GM21825 (cell line): ENCODE data around the gene FGF5.
"Not testable (repeated sequence)": the region's sequence is repeated elsewhere in the genome, so short reads cannot be mapped to it uniquely, and the experiment has no call there.

Source experiments
- ATAC-seq: cut with Tn5 transposase; IDR thresholded peaks from one replicate; pipeline ENCODE4 v1.9.1; 2021; ENCODE audit warnings: mild to moderate bottlenecking, moderate library complexity; ENCODE audit not compliant: unreplicated experiment

FGF5 gene

GRCh38 chr4:80294206-80294605 is 27.7 kb downstream of the FGF5 start:
- no peak for ATAC-seq

GRCh38 chr4:80295336-80295735 is 28.9 kb downstream of the FGF5 start:
- ATAC-seq, result no peak

DNA sequence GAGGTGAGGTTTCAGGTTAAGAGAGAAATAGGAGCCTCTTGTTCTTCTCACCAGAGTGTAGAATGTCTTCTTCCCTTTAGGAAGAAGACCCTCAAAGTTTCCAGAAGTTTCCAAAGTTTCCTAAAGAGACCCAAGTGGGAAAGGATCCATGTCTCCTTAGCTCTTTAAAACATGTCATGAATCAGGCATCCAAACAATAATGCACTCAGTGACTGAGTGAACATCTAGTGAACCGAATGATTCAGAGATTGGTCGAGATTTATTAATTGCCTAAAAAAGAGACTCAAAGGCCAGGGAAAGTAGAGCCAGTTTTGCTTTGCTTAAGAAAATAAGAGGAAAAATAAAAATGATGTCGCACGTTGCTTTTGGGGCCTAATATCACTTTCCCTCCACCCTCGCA is 29.4 kb downstream of the FGF5 start:
- ATAC-seq, result no peak

DNA sequence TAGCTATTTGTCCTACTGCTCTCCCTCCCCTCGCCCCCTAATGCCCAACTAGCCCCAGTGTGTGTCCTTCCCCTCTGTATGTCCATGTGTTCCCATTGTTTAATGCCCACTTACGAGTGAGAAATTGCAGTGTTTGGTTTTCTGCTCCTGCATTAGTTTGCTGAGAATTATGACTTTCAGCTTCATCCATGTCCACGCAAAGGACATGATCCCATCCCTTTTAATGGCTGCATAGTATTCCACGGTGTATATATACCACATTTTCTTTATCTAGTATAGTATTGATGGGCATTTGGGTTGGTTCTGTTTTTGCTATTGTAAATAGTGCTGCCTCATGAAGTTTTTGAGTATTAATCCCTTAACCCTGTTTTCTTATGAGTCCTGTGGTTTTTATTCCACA is 35.4 kb downstream of the FGF5 start:
- no peak for ATAC-seq

- no peak for ATAC-seq
Measured at GRCh38 chr4:80302616-80303223, 36.3 kb downstream of the FGF5 start.

DNA sequence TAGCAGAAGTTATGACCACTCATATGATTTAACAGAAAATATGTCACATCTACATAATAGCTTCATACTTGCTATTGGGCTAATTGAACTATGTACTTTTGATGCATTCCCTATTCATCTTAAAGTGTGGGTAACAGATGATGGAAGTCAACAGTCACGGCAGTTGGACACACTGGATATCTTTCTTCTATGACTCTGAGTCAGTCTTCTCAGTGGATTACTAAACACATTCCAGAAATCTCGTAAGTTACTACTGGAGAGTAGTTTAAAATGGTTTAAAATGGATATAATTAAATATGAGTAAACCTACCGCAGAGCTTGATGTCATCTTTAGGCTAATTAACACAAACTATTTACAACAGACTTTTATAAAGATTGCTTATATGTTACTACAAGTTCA is 39.0 kb downstream of the FGF5 start:
- no peak for ATAC-seq

DNA sequence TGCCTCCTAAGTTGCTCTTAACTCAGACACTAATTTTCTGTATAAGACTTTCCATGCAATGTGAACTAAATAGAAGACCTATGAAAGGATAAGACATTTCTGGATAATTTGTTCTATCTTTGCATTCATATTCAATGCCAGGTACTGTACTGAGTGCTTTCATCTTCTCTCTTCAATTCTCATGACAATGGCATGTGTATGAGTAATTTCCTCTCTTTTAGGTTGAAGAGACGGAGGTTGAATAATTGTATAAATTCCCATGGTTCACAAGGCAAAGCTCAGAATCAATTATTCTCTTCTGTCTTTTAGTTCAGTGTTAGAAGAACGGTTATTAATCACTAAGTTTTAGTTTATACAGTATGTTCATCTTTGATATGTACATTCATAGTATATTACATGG is 39.8 kb downstream of the FGF5 start:
- no peak for ATAC-seq

DNA sequence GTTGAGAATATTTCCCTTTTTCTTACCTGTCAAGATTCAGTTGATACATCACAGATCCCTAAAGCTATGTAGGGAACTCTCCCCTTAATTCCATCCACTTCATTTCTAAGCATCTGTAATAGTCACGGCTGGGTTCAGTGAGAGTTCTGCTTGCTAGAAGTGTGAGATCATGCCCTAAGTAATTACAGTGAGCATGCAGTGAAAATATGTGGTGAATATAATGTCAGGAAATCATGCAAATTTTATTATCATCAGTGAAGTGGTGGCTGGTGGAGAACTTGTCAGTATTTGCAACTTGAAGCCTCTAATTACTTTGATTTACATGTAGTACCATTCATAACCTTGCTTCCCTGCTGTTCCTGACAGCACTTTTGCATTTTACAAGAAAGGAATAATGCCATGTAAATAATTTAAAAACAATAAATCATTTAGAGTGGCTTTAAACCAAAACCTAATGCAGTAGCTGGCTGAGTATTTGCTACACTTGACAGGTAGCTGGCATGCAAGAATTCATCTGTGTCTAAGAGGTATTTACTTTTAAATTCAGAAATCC is 40.8 kb downstream of the FGF5 start:
- ATAC-seq, result no peak

DNA sequence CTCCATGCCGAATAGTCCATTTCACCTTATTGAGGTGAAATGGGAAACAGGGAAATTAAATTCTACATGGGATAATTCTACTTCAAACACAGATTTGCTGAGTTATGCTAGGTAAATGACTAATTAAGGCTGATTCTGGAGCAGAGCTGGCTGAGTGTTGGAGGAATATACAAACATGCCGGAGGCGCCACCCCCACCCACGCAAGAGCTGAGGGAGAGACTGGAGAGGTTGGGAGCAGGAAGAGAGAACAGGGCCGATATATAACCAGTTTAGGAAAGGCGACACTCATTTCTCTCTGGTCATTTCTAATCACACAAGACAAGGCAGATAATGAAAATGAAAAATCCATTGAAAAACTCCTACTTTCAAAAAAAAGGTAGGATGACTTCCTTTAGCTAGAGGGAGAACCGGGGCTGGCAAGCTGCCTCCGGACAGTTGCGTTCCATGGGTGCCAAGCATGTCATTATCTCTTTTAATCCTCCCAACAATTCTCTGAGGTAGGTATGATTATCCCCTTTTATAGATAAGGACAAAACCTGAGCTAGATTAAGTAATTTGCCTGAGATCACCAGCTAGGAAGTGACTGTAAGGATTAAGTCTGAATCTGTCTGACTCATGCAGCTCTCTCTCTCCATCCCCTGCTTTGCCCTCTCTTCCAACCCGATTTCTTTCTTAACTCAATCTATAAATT is 41.5 kb downstream of the FGF5 start:
- no peak for ATAC-seq

DNA sequence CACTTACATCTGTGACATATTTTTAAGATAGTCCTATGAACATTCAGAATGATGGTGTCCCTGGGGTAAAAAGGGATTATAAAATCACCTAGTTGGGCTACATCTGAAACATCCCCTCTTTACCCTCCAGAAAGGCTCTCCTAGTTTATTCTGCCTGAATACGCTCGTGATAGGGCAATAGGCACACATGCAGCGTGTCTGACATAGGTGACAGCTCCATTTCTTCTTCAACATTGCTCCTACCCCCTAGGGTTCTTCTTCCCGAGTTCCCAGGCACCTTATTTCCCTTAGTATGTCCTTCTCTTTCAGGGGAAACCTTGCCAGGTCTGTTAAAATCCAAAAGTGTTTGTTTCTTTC is 42.0 kb downstream of the FGF5 start:
- ATAC-seq, result no peak

GRCh38 chr4:80309294-80310004 is 43.0 kb downstream of the FGF5 start:
- ATAC-seq, result no peak

- ATAC-seq, result no peak
Measured at GRCh38 chr4:80311130-80311529, 44.7 kb downstream of the FGF5 start.

DNA sequence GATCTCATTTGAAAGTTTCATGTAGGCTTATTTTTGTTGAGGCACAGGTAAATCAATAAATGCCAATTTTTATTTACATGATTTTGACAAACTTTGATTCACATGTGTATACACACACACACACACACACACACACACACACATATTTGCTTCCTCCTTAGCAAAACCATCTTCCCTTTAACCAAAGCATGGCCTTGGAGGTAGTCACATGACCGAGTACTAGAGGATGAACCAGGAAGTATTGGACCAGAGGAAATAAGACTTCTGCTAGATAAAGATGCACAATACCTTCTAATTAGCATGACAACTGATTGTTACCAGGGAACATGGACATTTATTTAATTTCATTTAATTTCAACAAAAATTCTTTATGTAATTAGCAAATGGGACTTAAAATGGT is 45.7 kb downstream of the FGF5 start:
- ATAC-seq, result no peak

GRCh38 chr4:80313627-80314026 is 47.2 kb downstream of the FGF5 start:
- ATAC-seq, result no peak

- ATAC-seq, result not testable (repeated sequence)
Measured at GRCh38 chr4:80315848-80316247, 49.4 kb downstream of the FGF5 start.

GRCh38 chr4:80321341-80321740 is 54.9 kb downstream of the FGF5 start:
- no peak for ATAC-seq

DNA sequence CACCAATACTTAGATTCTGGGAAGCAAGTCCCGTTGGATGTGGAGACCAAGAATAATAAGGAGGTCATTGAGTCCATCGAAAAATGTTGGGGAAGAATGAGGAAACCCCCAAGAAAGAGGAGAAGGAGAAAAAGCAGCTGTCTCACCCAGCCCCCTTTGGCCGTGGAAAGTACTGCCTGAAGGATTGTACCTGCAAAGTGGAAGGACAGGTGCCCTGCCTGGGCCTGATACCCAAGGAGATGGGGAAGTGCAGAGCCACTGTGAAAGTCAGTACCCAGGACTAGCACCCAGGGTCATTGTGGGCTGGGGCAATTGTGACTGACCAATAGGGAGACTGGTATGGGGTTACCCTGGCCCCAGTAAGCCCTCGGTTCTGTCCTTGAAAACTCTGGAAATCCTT is 55.3 kb downstream of the FGF5 start:
- no peak for ATAC-seq

DNA sequence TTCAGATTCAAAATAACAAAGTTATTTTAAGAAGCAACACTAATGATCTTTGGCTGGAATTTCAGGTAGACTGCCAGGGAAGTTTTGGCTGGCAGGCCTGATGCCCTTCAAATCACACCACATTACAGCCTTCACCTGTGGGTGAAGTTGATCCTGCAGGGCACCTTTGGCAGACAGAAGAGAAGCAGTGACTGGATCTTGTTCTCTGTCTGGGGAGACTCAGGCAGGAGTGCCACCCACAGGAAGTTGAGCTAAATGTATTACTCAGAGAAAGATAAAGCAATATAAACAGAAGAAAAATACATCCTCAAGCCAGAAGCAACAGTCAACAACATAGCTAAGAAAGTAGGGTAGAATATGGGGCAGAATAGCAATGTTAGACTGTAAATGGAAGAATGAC is 56.3 kb downstream of the FGF5 start:
- no peak for ATAC-seq

- ATAC-seq, result no peak
Measured at GRCh38 chr4:80324171-80324570, 57.7 kb downstream of the FGF5 start.

GRCh38 chr4:80331693-80332092 is 65.2 kb downstream of the FGF5 start:
- ATAC-seq, result no peak

GRCh38 chr4:80333121-80333520 is 66.7 kb downstream of the FGF5 start:
- no peak for ATAC-seq

GRCh38 chr4:80334568-80334967 is 68.1 kb downstream of the FGF5 start:
- no peak for ATAC-seq
